Measurements from ENCODE around the gene SEZ6L. TPM values are rescaled to one million over a fixed set of nuclear protein-coding genes. Genes with fewer than 3 reads are reported as not detected.

SEZ6L gene
- total RNA-seq, 1 donor from 2014 or later: 0.32 TPM

- intact Hi-C loops (cut with DNase I): no loop called here
- Histone ChIP-seq H3K9me3 (no peaks in the 10 kb centered on the region), H3K36me3 (no peaks in the 10 kb centered on the region), H3K4me1 (no peaks in the 10 kb centered on the region), H3K4me3 (no peak overlapping the region), H3K27ac (no peak overlapping the region), H3K27me3 (peaks cover 16% of the 10 kb centered on the region)
- TF ChIP-seq CTCF (IDR thresholded peaks at IDR 0.05): no peak
- DNase-seq: no peak
- no peak for ATAC-seq
These were observed 215.9 kb downstream of the SEZ6L start for GRCh38 chr22:26385164-26385563.

- no peak for ATAC-seq
- no peak for DNase-seq
- Histone ChIP-seq H3K4me3 (no peak overlapping the region), H3K9me3 (no peaks in the 10 kb centered on the region), H3K27ac (no peak overlapping the region), H3K27me3 (peaks cover 11% of the 10 kb centered on the region), H3K4me1 (no peaks in the 10 kb centered on the region), H3K36me3 (no peaks in the 10 kb centered on the region)
- intact Hi-C loops (cut with DNase I): no loop called here
- TF ChIP-seq CTCF (IDR thresholded peaks at IDR 0.05): no peak
These were observed 219.9 kb downstream of the SEZ6L start for GRCh38 chr22:26389125-26389524.

- Histone ChIP-seq H3K4me1 (no peaks in the 10 kb centered on the region), H3K27me3 (peaks cover 14% of the 10 kb centered on the region), H3K36me3 (no peaks in the 10 kb centered on the region), H3K4me3 (no peak overlapping the region), H3K9me3 (no peaks in the 10 kb centered on the region), H3K27ac (no peak overlapping the region)
- DNase-seq (no peak), ATAC-seq (no peak)
- no peak for TF ChIP-seq CTCF (IDR thresholded peaks at IDR 0.05)
- intact Hi-C loops (cut with DNase I): no loop called here
These were observed 221.8 kb downstream of the SEZ6L start for GRCh38 chr22:26391091-26391490.

GRCh38 chr22:26391623-26392022 is 222.4 kb downstream of the SEZ6L start:
- TF ChIP-seq CTCF (IDR thresholded peaks at IDR 0.05): no peak
- H3K4me1 ChIP-seq: no peaks in the 10 kb centered on the region
- no peak overlapping the region for H3K4me3 ChIP-seq
- no peak for ATAC-seq
- intact Hi-C loops (cut with DNase I): no loop called here
- no peak for DNase-seq
- H3K27ac ChIP-seq: no peak overlapping the region
- no peaks in the 10 kb centered on the region for H3K9me3 ChIP-seq
- no peaks in the 10 kb centered on the region for H3K36me3 ChIP-seq
- peaks cover 12% of the 10 kb centered on the region for H3K27me3 ChIP-seq

- H3K4me1 ChIP-seq: no peaks in the 10 kb centered on the region
- H3K36me3 ChIP-seq: no peaks in the 10 kb centered on the region
- intact Hi-C loops (cut with DNase I): no loop called here
- no peak for TF ChIP-seq CTCF (IDR thresholded peaks at IDR 0.05)
- ATAC-seq (no peak), DNase-seq (no peak)
- no peak overlapping the region for H3K4me3 ChIP-seq
- no peaks in the 10 kb centered on the region for H3K9me3 ChIP-seq
- H3K27me3 ChIP-seq: peaks cover 12% of the 10 kb centered on the region
- no peak overlapping the region for H3K27ac ChIP-seq
These were observed 224.7 kb downstream of the SEZ6L start for GRCh38 chr22:26393929-26394328.

GRCh38 chr22:26394777-26395176 is 225.5 kb downstream of the SEZ6L start:
- TF ChIP-seq CTCF (IDR thresholded peaks at IDR 0.05): no peak
- Histone ChIP-seq H3K4me3 (no peak overlapping the region), H3K27ac (no peak overlapping the region), H3K36me3 (no peaks in the 10 kb centered on the region), H3K4me1 (no peaks in the 10 kb centered on the region), H3K9me3 (no peaks in the 10 kb centered on the region), H3K27me3 (peaks cover 12% of the 10 kb centered on the region)
- DNase-seq (no peak), ATAC-seq (no peak)
- intact Hi-C loops (cut with DNase I): no loop called here

All from upper lobe of right lung (tissue), 1 donor.